Measurements from ENCODE around the gene DGKQ.

Gene DGKQ

GRCh38 chr4:965048-965765 is 8.2 kb downstream of the DGKQ start:
- DNase-seq (ENCODE audit: insufficient read length, low spot score): no peak
- FAIRE-seq: no peak

DNA sequence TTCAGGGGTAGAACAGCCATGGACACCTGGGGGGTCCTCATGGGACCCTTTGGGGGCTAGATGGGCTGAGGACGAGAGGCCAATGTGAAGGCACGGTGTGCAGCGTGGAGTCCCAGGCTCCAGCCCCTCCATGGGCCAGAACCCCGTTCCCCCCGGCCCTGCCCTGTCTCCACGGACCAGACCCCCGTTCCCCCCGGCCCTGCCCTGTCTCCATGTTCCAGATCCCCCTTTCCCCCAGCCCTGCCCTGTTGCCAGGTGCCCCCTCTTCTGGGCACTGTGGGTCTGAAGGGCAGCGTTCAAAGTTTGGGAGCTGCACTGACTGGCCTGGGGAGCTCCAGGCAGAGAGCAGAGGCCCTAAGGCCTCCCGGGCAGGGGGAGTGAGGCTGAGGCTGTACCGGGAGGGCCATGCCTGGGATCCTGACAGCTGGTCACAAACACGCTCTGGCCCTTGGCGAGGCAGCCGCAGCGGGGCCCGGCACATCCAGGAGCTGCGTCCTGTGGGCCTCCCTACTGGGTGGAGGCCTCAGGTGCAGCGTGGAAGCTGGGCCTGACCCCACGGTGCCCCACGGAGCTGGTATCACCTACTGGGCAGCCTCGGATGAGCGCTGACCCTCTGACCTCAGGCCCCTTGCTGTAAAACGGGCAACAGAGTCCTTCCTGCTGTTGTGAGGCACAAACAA is 8.9 kb downstream of the DGKQ start:
- DNase-seq (ENCODE audit: insufficient read length, low spot score) (no peak), FAIRE-seq (no peak)
- TF ChIP-seq POU2F2 (IDR thresholded peaks at IDR 0.05; ENCODE audit: low read depth, low read length) (no peak), POLR2AphosphoS5 (IDR thresholded peaks at IDR 0.05; ENCODE audit: low read depth, low read length) (no peak)

More at GRCh38 chr4:965048-965765, 8.2 kb downstream of the DGKQ start:
- no peak for TF ChIP-seq POU2F2 (IDR thresholded peaks at IDR 0.05; ENCODE audit: low read depth, low read length)
- TF ChIP-seq TAF1 (IDR thresholded peaks at IDR 0.05; ENCODE audit: low read depth, low read length): no peak
- TF ChIP-seq PAX5 (IDR thresholded peaks at IDR 0.05; ENCODE audit: insufficient read depth, low read length, severe bottlenecking): no peak
- no peak for TF ChIP-seq POLR2A (IDR thresholded peaks at IDR 0.05; ENCODE audit: low read depth, low read length)

DNA sequence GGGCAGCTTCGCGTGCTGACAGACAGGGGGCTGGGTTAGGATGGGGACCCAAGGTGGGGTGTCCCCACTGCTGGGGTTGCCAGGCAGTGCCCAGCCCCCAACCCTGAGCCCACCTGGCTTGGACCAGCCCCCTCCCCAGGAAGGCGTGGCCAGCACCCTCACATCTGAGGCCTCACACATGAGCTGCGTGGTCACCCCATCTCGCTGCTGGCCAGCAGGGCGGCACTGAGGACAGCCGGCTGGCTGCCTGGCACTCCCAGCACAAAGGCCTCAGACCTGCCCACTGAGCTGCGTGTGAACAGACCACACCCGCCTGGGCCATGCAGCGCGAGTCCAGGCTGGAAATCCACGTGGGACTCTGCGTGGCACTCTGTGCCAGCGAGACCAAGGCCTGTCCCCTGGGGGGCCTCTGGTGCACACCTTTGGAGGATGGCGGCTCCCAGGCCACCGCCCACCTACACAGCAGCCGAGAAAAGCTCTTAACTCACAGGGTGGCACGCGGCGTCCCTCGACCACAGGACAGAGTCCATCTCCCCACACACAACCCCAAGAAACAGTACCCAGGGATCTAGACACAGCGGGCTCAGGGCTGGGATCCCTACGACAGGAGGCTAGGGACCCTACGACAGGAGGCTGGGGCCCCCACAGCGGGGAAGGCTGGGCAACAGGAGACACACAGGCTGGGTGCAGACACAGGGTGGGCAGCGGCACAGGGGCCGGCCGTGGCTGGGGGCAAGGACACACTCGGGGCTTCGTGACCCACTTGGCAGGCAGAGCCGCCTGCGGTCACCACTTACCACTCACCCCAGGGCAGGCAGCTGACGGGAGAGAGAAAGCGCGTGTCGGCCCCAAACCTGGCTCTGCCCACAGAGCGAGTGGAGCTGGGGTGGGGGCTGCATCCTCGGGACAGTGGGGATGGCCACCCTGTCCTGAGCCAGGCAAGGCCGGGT is 9.8 kb downstream of the DGKQ start:
- DNase-seq (ENCODE audit: insufficient read length, low spot score) (no peak), FAIRE-seq (no peak)
- no peak for TF ChIP-seq POLR2AphosphoS5 (IDR thresholded peaks at IDR 0.05; ENCODE audit: low read depth, low read length)
- no peak for TF ChIP-seq SPI1 (IDR thresholded peaks at IDR 0.05; ENCODE audit: low read depth, low read length)
- TF ChIP-seq TAF1 (IDR thresholded peaks at IDR 0.05; ENCODE audit: low read depth, low read length): no peak
- no peak for TF ChIP-seq POU2F2 (IDR thresholded peaks at IDR 0.05; ENCODE audit: low read depth, low read length)
- TF ChIP-seq POLR2A (IDR thresholded peaks at IDR 0.05; ENCODE audit: low read depth, low read length): no peak
- no peak for TF ChIP-seq PAX5 (IDR thresholded peaks at IDR 0.05; ENCODE audit: insufficient read depth, low read length, severe bottlenecking)

DNA sequence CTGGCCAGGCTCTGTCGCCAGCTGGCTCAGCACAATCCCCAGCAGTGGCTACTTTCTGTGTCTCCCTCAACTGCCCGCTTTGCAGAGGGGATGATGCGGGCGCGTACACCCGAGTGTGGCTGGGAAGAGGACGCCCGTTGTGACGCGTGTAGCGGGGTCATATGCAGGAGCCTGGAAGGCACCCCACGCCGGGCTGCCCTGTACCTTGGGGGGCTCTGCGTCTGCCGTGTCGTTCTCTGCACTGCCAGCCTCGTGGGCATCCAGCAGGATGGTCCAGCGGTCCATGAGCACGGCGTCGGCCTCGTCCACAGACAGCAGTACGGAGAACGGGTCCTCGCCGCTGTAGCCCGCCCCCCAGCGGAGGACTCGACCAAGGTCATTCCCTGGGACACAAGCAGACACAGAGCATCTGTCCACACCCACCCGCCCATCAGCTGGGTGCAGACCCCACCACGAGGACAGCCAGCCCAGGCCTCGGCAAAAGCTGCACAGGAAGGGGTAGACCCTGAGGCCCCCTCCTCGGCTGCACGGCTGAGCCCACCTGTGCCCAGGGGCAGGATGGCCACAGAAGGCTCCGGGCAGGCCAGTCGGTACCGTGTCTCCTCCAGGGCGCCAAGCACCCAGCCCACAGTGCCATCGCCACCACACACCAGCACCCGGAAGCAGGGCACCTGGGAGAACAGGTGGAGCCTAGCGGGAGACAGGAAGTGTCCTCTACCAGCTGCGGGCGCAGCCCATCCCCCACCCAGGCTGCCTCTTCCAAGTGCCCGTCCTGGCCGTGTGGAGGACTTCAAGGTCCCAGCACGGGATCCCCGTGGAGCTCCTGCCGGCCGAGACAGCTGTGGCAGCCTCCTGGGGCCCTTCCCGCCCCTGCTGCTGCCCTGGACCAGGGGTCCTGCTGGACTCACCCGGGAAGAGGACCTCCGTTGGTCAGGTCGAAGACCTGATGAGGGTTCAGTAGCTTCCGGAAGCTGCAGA is 10.8 kb downstream of the DGKQ start:
- DNase-seq (ENCODE audit: insufficient read length, low spot score) (no peak), FAIRE-seq (no peak)
- TF ChIP-seq PAX5 (IDR thresholded peaks at IDR 0.05; ENCODE audit: insufficient read depth, low read length, severe bottlenecking): no peak
- TF ChIP-seq SPI1 (IDR thresholded peaks at IDR 0.05; ENCODE audit: low read depth, low read length): no peak
- no peak for TF ChIP-seq POLR2AphosphoS5 (IDR thresholded peaks at IDR 0.05; ENCODE audit: low read depth, low read length)
- no peak for TF ChIP-seq TAF1 (IDR thresholded peaks at IDR 0.05; ENCODE audit: low read depth, low read length)
- no peak for TF ChIP-seq POLR2A (IDR thresholded peaks at IDR 0.05; ENCODE audit: low read depth, low read length)
- no peak for TF ChIP-seq POU2F2 (IDR thresholded peaks at IDR 0.05; ENCODE audit: low read depth, low read length)

DNA sequence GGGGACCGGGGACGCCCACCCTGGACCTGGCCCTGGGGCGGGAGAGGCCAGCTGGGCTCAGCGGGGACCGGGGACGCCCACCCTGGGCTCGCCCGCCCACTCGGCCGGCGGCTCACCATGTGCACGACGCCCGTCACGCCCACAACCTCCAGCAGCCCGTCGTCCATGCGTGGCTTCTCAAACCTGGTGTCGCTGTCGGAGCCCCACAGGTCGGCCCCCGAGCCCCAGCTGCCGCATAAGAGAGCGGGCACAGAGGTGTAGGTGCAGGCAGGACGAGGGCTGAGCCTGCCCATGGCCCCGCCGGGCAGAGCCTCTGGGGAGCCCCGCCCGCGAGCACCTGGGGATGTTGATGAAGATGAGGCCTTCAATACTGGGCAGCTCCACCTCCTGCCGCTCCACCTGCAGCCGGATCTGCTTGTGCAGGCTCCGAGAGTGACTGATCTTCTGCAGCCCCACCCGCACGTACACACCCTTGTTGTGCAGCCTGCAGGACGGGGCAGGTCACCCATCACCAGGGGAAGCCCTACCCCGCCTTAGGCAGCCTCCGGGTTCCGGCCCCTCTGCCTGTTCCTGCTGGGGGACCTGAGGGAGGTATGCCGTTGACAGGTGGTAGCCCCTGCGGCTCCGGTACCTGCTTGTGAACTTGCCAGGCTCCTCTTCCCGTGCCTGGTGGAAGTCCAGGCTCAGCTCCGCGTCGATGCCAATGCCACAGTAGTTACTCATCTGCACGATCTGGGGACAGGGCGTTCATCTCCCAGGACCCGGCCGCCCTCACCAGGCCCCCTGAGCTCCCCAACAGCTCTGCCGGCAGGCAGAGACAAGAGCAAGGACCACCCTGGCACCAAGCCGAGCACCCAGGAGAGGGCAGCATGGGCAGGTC is 11.8 kb downstream of the DGKQ start:
- TF ChIP-seq POLR2AphosphoS5 (IDR thresholded peaks at IDR 0.05; ENCODE audit: low read depth, low read length) (no peak), TAF1 (IDR thresholded peaks at IDR 0.05; ENCODE audit: low read depth, low read length) (no peak), POLR2A (IDR thresholded peaks at IDR 0.05; ENCODE audit: low read depth, low read length) (no peak), SPI1 (IDR thresholded peaks at IDR 0.05; ENCODE audit: low read depth, low read length) (no peak), PAX5 (IDR thresholded peaks at IDR 0.05; ENCODE audit: insufficient read depth, low read length, severe bottlenecking) (no peak), POU2F2 (IDR thresholded peaks at IDR 0.05; ENCODE audit: low read depth, low read length) (no peak)
- no peak for DNase-seq (ENCODE audit: insufficient read length, low spot score)
- no peak for FAIRE-seq

GRCh38 chr4:960636-961350 is 12.6 kb downstream of the DGKQ start:
- no peak for FAIRE-seq
- no peak for TF ChIP-seq SPI1 (IDR thresholded peaks at IDR 0.05; ENCODE audit: low read depth, low read length)
- no peak for TF ChIP-seq POLR2A (IDR thresholded peaks at IDR 0.05; ENCODE audit: low read depth, low read length)
- TF ChIP-seq PAX5 (IDR thresholded peaks at IDR 0.05; ENCODE audit: insufficient read depth, low read length, severe bottlenecking): no peak
- no peak for TF ChIP-seq POU2F2 (IDR thresholded peaks at IDR 0.05; ENCODE audit: low read depth, low read length)
- TF ChIP-seq TAF1 (IDR thresholded peaks at IDR 0.05; ENCODE audit: low read depth, low read length): no peak
- TF ChIP-seq POLR2AphosphoS5 (IDR thresholded peaks at IDR 0.05; ENCODE audit: low read depth, low read length): no peak
- DNase-seq (ENCODE audit: insufficient read length, low spot score): no peak

GRCh38 chr4:960140-960635 is 13.2 kb downstream of the DGKQ start:
- no peak for TF ChIP-seq PAX5 (IDR thresholded peaks at IDR 0.05; ENCODE audit: insufficient read depth, low read length, severe bottlenecking)
- TF ChIP-seq POLR2A (IDR thresholded peaks at IDR 0.05; ENCODE audit: low read depth, low read length): no peak
- no peak for TF ChIP-seq SPI1 (IDR thresholded peaks at IDR 0.05; ENCODE audit: low read depth, low read length)
- TF ChIP-seq POLR2AphosphoS5 (IDR thresholded peaks at IDR 0.05; ENCODE audit: low read depth, low read length): no peak
- TF ChIP-seq POU2F2 (IDR thresholded peaks at IDR 0.05; ENCODE audit: low read depth, low read length): no peak
- TF ChIP-seq TAF1 (IDR thresholded peaks at IDR 0.05; ENCODE audit: low read depth, low read length): no peak
- FAIRE-seq (no peak), DNase-seq (ENCODE audit: insufficient read length, low spot score) (no peak)
